Transverse colon (tissue), 4 donors: ENCODE measurements around the gene CLSTN2. TPM values are rescaled to one million over a fixed set of nuclear protein-coding genes. Genes with fewer than 3 reads are reported as not detected.

ENCODE experiments used
- DNase-seq: peaks from one replicate; pipeline ENCODE4 v3.0.0-alpha.2; 2019
- H3K27ac ChIP-seq, 4 donors: fragments of 200-600 bp; sonication (generic); 2 replicates each; pipeline ENCODE4 v1.5.1; 2016 to 2018; ENCODE audit warnings: inconsistent platforms in 4 of 4
- H3K27me3 ChIP-seq: fragments of 200-600 bp; sonication (generic); 2 replicates; pipeline ENCODE4 v1.5.1; 2017; ENCODE audit warnings: inconsistent platforms
- H3K36me3 ChIP-seq, 4 donors: fragments of 200-600 bp; sonication (generic); 2 replicates each; pipeline ENCODE4 v1.5.1; 2017 to 2019; ENCODE audit warnings: inconsistent platforms in 4 of 4
- H3K4me1 ChIP-seq, 4 donors: fragments of 200-600 bp; sonication (generic); 2 replicates each; pipeline ENCODE4 v1.5.1; 2017 to 2020; ENCODE audit warnings: inconsistent platforms in 4 of 4
- H3K4me3 ChIP-seq, 4 donors: fragments of 200-600 bp; sonication (generic); 1 replicate in 1 of 4; 2 replicates in 3 of 4; pipeline versions ENCODE4 v1.5.1 to v1.6.1; 2017 to 2019; ENCODE audit warnings: inconsistent platforms in 4 of 4
- H3K9me3 ChIP-seq, 2 donors: fragments of 200-600 bp; sonication (generic); 2 replicates each; pipeline ENCODE4 v1.5.1; 2017 to 2019; ENCODE audit warnings: inconsistent platforms in 2 of 2
- EP300 ChIP-seq: sonication (generic); formaldehyde crosslinking; IDR thresholded peaks from one replicate; pipeline ENCODE4 v1.6.1; 2017; ENCODE audit warnings: antibody characterized with exemption, low read depth
- POLR2A ChIP-seq: fragments of 450-650 bp; IDR thresholded peaks from one replicate; pipeline ENCODE4 v1.6.1; 2016; ENCODE audit warnings: antibody characterized with exemption, mild to moderate bottlenecking, moderate library complexity
- POLR2AphosphoS5 ChIP-seq, 3 donors: sonication (generic); formaldehyde crosslinking; IDR thresholded peaks; one replicate each; pipeline ENCODE4 v1.6.1; 2016; ENCODE audit warnings: antibody characterized with exemption in 3 of 3
- WGBS, 2 donors: methylation state at CpG; one replicate each; pipeline ENCODE4 v1.1.5; 2018; ENCODE audit warnings: low coverage in 1 of 2; 5-methylcytosine and 5-hydroxymethylcytosine counted together
- in situ Hi-C, 4 donors: fragments of 200-750 bp; cut with MboI; loops; one replicate each; pipeline versions ENCODE4 v1.15.0 to v1.15.1; 2017; ENCODE audit warnings: low sequenced_read_pairs in 3 of 4, low pct_ligation_motif_present in 1 of 4, low pct_unique_long_range_greater_than_20kb in 1 of 4
- intact Hi-C: fragments of 100-400 bp; cut with DNase I; formaldehyde crosslinking; loops from one replicate; pipeline ENCODE4 v1.15.1; 2023; ENCODE audit warnings: low total_unique reads
- total RNA-seq, 4 donors: library from RNA; depleted of rRNA; stranded (reverse); fragments of >200 nt; gene quantifications; one replicate each; pipeline ENCODE4 v1.1.0, GENCODE V29; 2016
- TF ChIP-seq, protein P1 (sequence below), 5 experiments: fragments of 200-600 bp in 3 of 5; fragments of 450-650 bp in 2 of 5; sonication (generic) in 3 of 5; IDR thresholded peaks; 1 replicate in 2 of 5; 2 replicates in 3 of 5; pipeline ENCODE4 v1.5.1; 2016 to 2017; ENCODE audit warnings: antibody characterized with exemption in 5 of 5, inconsistent platforms in 3 of 5, mild to moderate bottlenecking in 2 of 5, moderate library complexity in 1 of 5

CLSTN2 gene
- total RNA-seq, 4 donors from 2014 or later = 0.60 to 9.0 (median 2.2) TPM

DNA sequence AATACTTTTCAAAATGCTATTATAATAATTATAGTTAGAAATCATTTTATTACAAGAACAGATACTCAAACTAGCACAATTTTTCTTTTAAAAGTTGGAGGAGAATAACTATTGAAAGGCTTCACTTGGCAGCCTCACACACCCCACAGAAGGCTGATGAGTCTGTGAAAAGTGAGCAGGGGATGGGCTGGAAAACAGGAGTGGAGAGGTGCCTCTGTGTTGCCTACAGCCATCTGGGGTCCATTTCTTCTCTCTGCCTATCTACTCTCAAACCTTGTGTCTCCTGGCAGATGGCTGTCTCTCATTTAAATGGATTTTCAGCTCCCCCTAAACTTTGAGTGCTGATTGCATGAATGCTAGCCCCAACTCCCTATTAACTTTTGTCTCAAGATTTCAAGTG lies 230.8 kb downstream of the CLSTN2 start:
- no peak overlapping the region for H3K27ac ChIP-seq
- no peak for TF ChIP-seq POLR2A
- no peak for TF ChIP-seq POLR2AphosphoS5 (IDR thresholded peaks at IDR 0.05)
- TF ChIP-seq EP300 = no peak
- TF ChIP-seq, protein P1, sequence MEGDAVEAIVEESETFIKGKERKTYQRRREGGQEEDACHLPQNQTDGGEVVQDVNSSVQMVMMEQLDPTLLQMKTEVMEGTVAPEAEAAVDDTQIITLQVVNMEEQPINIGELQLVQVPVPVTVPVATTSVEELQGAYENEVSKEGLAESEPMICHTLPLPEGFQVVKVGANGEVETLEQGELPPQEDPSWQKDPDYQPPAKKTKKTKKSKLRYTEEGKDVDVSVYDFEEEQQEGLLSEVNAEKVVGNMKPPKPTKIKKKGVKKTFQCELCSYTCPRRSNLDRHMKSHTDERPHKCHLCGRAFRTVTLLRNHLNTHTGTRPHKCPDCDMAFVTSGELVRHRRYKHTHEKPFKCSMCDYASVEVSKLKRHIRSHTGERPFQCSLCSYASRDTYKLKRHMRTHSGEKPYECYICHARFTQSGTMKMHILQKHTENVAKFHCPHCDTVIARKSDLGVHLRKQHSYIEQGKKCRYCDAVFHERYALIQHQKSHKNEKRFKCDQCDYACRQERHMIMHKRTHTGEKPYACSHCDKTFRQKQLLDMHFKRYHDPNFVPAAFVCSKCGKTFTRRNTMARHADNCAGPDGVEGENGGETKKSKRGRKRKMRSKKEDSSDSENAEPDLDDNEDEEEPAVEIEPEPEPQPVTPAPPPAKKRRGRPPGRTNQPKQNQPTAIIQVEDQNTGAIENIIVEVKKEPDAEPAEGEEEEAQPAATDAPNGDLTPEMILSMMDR (IDR thresholded peaks at IDR 0.05) = no peak
- no peak for DNase-seq
- H3K4me1 ChIP-seq = no peaks in the 10 kb centered on the region
- in situ Hi-C loops = no loop called here
- no peaks in the 10 kb centered on the region for H3K27me3 ChIP-seq
- H3K4me3 ChIP-seq = no peak overlapping the region
- H3K9me3 ChIP-seq = no peaks in the 10 kb centered on the region
- H3K36me3 ChIP-seq = no peaks in the 10 kb centered on the region
- intact Hi-C loops = no loop called here

DNA sequence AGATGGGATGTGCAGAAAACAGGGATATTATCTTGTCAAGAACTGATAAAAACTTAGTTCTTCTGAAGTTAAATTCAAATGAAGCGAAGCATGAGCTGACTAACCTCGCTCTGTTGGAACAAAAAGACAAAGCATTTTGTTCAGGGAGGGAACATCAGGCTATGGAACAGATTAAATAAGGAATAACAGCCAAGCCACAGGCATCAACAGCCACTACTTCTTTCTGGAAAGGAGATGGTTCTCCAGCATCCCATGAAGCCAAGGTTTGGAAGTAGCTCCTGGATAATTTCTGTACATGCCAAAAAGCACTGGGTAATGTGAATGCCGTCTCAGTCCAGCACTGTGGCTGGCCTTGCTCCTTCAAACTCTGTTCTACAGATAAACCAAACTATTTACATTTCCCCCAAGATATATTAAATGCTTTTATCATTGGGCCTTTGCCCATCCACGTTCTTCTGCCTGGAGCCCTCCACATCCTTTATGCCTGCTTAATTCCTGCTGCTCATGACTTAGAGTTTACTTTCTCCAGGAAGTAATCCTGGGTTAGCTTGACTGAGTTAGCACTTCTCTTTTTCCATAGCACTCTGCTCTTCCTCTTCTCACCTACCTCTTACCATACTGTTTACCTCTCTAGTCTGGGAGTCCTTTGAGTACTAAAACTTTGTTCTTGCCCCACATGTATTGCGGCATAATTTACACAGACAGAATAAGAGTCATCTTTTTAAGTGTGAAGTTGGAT lies 232.0 kb downstream of the CLSTN2 start:
- 46 to 77% methylated on average over 3 to 4 of the region's 5 CpGs for WGBS, 2 donors
- in situ Hi-C loops = no loop called here
- Histone ChIP-seq H3K36me3 (no peaks in the 10 kb centered on the region), H3K4me1 (no peaks in the 10 kb centered on the region), H3K4me3 (no peak overlapping the region), H3K9me3 (no peaks in the 10 kb centered on the region), H3K27ac (no peak overlapping the region), H3K27me3 (no peaks in the 10 kb centered on the region)
- TF ChIP-seq POLR2AphosphoS5 (IDR thresholded peaks at IDR 0.05) = no peak
- TF ChIP-seq POLR2A = no peak
- TF ChIP-seq, protein P1 (IDR thresholded peaks at IDR 0.05) = no peak
- no peak for TF ChIP-seq EP300
- intact Hi-C loops = no loop called here
- no peak for DNase-seq

DNA sequence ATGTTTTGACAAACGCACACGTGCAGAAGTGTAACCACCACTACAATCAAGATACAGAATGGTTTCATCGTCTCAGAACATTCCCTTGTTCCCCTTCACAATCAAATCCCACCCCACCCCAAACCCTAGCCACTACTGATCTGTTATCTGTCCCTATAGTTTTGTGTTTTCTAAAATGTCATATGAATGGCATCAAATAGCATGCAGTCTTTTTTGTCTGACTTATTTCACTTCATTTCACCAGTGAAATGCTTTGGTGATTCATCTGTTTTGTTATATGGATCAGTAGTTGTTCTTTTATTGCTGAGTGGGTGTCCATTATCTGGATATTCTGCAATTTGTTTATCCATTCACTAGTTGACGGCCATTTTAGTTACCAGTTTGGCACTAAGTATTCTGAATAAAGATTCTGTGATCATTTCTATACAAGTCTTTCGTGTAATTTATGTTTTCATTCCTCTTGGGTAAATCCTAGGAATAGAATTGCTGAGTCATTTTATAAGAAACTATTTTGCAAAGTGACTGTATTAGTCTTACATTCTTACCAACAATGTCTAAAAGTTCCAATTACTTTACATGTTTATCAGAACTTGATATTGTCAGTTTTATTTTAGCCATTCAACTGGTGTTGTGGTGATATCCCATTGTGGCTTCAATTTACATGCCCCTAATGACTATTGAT lies 232.8 kb downstream of the CLSTN2 start:
- Histone ChIP-seq H3K27me3 (no peaks in the 10 kb centered on the region), H3K9me3 (no peaks in the 10 kb centered on the region), H3K36me3 (no peaks in the 10 kb centered on the region), H3K27ac (no peak overlapping the region), H3K4me1 (no peaks in the 10 kb centered on the region), H3K4me3 (no peak overlapping the region)
- no peak for TF ChIP-seq POLR2A
- TF ChIP-seq POLR2AphosphoS5 (IDR thresholded peaks at IDR 0.05) = no peak
- TF ChIP-seq, protein P1 (IDR thresholded peaks at IDR 0.05) = no peak
- no peak for TF ChIP-seq EP300
- 55 to 70% methylated on average over 4 to 5 of the region's 5 CpGs for WGBS, 2 donors
- DNase-seq = no peak
- intact Hi-C loops (no loop called here), in situ Hi-C loops (no loop called here)

- Histone ChIP-seq H3K27ac (no peak overlapping the region), H3K36me3 (no peaks in the 10 kb centered on the region), H3K4me3 (no peak overlapping the region), H3K4me1 (no peaks in the 10 kb centered on the region), H3K27me3 (no peaks in the 10 kb centered on the region), H3K9me3 (no peaks in the 10 kb centered on the region)
- 59% methylated on average over 1 of the region's 1 CpG; no CpG with 5 or more reads in 1 of the 2 donors for WGBS, 2 donors
- no peak for DNase-seq
- intact Hi-C loops (no loop called here), in situ Hi-C loops (no loop called here)
- TF ChIP-seq, protein P1 (IDR thresholded peaks at IDR 0.05) = no peak
- TF ChIP-seq POLR2A (no peak), POLR2AphosphoS5 (IDR thresholded peaks at IDR 0.05) (no peak), EP300 (no peak)
Measured at GRCh38 chr3:140170612-140171011, 235.6 kb downstream of the CLSTN2 start.
